HG03108 (cell line): ENCODE results near the gene C9orf72.
"Not testable (repeated sequence)": the region's sequence is repeated elsewhere in the genome, so short reads cannot be mapped to it uniquely, and the experiment has no call there.

Experiments
- ATAC-seq: cut with Tn5 transposase; IDR thresholded peaks from one replicate; pipeline ENCODE4 v1.9.1; 2021; ENCODE audit warnings: moderate library complexity; ENCODE audit not compliant: unreplicated experiment

Gene C9orf72, protein sequence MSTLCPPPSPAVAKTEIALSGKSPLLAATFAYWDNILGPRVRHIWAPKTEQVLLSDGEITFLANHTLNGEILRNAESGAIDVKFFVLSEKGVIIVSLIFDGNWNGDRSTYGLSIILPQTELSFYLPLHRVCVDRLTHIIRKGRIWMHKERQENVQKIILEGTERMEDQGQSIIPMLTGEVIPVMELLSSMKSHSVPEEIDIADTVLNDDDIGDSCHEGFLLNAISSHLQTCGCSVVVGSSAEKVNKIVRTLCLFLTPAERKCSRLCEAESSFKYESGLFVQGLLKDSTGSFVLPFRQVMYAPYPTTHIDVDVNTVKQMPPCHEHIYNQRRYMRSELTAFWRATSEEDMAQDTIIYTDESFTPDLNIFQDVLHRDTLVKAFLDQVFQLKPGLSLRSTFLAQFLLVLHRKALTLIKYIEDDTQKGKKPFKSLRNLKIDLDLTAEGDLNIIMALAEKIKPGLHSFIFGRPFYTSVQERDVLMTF

DNA sequence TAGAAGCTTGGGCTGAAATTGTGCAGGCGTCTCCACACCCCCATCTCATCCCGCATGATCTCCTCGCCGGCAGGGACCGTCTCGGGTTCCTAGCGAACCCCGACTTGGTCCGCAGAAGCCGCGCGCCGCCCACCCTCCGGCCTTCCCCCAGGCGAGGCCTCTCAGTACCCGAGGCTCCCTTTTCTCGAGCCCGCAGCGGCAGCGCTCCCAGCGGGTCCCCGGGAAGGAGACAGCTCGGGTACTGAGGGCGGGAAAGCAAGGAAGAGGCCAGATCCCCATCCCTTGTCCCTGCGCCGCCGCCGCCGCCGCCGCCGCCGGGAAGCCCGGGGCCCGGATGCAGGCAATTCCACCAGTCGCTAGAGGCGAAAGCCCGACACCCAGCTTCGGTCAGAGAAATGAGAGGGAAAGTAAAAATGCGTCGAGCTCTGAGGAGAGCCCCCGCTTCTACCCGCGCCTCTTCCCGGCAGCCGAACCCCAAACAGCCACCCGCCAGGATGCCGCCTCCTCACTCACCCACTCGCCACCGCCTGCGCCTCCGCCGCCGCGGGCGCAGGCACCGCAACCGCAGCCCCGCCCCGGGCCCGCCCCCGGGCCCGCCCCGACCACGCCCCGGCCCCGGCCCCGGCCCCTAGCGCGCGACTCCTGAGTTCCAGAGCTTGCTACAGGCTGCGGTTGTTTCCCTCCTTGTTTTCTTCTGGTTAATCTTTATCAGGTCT is at the start of gene C9orf72:
TSS of gene C9orf72 (minus strand) at position 564 of the 716 bp plus-strand sequence. CDS start 6,361 bp downstream, outside the sequence.
- peak; percentile 64 for ATAC-seq

DNA sequence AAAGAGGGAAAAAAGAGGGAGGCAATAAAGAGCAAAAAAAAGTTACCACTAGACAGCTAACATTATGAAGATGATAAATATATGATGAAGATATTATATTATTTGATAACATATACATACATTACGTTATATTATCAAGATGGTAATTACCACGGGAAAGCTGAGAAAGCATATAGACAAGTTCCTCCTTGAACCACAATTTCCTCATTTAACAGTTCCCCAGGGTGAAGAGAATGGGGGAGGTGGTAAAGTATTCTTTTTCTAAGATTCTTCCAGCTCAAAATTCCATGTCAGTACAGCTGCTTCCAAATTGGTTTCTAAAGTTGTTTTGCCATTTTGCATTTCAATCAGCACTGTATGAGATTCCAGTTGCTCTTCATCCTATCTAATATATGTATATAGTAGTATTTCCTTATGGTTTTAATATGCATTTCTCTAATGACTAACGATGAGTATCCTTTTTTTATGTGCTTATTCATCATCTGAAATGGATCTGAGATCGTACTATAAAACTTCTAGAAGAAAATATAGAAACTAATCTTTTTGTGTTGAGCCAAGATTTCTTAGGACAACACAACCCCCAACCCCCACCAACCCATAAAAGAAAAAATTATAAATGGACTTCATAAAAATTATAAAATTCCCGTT is 49.5 kb upstream of the C9orf72 start:
- ATAC-seq, result no peak

DNA sequence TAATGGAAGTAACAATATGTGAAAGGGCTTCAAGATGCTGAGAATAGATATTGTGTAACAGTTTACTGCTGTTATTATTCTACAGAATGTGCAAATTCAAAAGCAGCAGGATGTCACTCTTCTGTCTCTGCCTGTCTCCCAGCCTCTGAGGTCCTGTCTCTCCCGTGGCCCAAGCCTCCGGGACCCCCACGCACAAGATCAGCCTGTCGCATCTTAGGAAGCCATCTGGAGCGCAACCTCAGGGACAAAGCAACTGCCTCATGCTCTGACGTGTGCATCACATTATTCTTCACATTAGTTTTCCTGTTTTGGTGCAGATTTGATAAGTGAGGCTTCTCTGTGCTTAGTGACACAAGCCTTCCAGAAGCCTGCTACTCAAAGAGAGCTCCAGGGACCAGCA is 46.5 kb upstream of the C9orf72 start:
- ATAC-seq, result no peak

DNA sequence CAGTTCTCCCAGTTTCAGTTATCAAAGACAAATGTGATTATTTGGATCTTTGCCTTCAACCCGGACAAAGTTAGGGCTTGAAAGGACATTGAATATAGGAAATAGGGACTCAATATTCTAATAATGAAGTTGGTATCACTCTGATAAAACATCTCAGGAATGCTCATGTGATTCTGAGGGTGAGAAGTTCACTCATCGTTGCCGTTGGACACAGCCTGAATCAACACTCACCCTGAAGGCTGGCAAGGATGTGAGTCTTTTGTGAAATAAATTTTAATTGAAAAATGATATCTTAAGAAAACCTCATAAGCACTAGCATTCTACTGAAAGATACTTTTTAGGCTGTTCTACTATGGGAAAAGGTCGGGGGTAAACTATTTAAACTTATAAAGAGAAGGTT is 44.8 kb upstream of the C9orf72 start:
- no peak for ATAC-seq

DNA sequence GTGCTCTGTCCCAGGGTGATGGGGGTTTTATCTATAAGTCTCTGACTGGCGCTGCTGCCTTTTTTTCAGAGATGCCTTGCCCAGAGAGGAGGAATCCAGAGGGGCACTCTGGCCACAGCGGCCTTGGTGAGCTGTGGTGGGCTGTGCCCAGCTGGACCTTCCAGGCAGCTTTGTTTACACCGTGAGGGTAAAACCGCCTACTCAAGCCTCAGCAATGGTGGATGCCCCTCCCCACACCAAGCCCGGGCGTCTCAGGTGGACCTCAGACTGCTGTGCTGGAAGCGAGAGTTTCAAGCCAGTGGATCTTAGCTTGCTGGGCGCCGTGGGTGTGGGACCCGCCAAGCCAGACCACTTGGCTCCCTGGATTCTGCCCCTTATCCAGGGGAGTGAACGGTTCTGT is 41.3 kb upstream of the C9orf72 start:
- no peak for ATAC-seq

GRCh38 chr9:27612036-27612435 is 38.8 kb upstream of the C9orf72 start:
- ATAC-seq, result not testable (repeated sequence)

DNA sequence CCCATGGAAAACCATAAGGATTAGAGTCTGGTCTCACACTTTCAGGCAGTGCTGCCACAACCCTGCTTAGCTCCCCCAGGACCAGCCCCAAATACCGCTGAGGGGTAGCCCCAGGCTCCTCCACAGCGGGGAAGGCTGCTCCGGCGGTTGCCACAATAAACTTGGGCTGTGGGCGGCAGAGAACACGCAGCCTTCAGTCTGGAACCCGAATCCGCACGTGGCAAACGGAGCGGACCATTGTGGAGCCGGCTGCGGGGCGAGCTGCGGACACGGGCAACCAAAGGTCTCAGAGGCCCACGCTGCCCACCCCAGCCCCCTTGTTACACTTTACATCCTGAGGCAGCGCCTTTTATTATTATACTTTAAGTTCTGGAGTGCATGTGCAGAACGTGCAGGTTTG is 37.3 kb upstream of the C9orf72 start:
- ATAC-seq, result no peak

DNA sequence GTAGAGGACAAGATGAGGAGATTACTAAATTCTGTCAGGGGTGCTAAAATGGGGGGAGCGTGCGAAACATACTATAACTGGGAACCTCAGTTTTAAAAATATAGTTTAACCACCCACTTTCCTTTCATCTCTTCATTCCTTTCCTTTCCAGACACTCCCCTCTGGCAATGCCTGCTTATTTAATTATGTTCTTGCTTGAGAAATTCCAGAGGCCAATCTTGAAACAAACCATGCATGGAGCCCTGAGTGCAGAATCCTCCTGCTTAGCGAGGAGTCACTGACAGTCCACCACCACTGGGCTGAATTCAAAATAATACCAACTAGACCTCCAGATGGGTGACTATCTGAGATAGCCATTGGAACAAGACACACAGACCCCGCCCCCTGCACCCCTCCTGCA is 29.7 kb upstream of the C9orf72 start:
- ATAC-seq, result no peak

DNA sequence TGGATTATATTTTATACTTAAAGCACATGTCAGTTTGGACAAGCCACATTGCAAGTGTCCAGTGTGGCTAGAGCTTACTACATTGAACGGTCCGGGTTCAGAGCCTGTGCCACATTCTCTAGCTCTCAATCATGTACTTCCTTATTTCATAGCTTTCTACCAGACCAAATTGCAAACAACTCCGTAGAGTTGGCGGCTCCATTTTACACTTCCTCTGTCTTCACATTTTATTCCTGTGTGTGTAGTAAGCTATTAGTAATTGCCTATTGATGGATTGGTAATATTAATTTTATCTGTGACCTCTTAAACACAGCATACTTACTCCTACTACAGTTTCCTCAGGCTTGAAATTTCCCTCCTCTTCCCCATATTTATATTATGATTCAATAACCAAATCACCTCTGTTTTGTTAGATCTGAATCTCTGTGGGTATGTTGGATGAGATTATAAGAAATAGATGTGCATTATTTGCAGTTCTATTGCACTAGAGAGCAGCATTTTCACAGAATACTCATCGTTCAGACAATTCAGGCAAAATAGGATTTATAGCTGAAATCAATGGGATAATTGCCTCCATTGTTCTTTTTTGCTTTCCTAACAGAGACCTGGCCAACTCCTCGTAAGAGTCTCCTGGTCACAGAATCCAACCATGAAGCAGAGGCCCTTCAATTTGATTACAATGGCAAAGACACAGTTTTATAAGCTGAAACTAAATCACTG is 29.0 kb upstream of the C9orf72 start:
- no peak for ATAC-seq

- no peak for ATAC-seq
Measured at GRCh38 chr9:27601396-27601795, 28.1 kb upstream of the C9orf72 start.

DNA sequence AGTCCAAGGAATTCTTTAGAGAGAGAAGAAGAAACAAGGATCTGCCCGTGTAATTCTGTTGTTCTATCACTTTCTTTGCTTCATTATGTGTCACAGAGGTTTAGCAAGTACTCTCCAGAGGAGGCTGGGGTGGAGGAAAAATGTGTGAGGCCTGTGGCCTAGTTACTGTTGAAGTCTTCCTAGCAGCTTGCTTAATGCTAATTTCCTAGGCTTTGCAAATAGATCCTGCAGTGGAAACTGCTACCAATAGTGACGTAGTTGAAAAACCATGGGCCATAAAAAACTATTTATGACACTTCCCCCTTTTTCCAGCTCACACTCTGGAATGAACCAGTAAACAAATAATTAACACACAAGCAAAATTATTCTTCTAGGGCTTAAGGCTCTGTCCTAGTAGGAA is 27.0 kb upstream of the C9orf72 start:
- no peak for ATAC-seq

DNA sequence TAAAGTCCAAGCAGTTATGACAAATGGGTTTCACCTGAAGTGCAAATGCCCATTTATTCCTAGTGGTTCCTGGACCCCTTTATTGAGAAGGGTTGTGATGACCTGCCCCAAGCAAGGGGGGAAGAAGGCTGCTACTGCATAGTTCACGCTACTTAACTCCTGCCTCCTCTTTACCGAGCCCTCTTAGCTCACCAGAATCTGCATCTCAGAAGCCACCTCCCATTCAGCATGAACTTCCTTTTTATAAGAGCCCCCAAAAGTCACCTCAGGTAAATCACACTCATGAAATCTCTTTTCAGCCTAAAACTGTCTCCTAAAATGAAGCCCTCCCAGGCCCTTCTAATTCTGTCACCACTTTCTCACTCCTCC is 26.6 kb upstream of the C9orf72 start:
- ATAC-seq, result no peak

GRCh38 chr9:27599102-27599869 is 26.0 kb upstream of the C9orf72 start:
- ATAC-seq, result no peak

DNA sequence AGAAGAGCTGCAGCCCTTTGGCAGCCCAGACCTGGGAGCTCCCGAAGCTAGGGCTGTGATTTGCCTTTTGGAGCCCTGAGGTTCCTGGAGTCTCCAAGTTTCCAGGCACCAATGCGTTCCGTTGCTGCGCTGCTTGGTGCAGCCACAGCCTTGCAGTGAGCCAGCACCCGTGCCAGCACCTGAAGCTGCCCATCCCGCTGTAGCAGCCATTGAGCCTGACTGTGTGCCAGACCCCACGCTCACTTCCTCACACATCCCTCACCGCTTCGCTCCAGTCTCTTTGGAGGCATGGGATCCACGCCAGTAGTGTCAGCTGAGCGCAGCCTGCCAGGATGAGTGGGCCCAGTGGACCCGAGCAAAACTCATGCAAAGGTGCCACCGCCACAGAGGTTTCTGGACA is 22.5 kb upstream of the C9orf72 start:
- ATAC-seq, result no peak

DNA sequence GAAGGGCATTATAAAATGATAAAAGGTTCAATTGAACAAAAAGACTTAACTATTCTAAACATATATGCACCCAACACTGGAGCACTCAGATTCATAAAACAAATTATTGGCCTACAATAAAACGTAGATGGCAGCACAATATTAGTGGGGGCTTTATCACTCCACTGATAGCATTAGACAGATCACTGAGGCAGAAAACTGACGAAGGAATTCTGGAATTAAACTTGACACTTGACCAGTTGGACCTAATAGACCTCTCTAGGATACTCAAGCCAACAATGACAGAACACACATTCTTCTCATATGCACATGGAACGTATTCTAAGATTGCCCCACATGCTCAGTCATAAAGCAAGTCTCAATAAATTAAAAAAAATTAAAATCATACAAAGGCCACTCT is 18.4 kb upstream of the C9orf72 start:
- ATAC-seq, result no peak

DNA sequence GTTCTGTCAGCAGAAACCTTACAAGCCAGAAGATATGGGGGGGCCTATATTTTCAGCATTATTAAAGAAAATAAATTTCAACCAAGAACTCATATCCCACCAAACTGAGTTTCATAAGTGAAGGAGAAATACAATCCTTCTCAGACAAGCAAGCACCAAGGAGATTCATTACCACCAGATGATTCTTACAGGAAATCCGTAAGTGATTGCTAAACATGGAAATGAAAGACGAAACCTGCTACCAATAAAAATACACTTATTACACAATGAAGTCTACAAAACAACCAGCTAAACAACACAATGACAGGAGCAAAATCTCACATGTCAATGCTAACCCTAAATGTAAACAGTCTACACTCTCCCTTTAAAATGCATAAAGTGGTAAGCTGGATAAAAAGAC is 17.8 kb upstream of the C9orf72 start:
- no peak for ATAC-seq

DNA sequence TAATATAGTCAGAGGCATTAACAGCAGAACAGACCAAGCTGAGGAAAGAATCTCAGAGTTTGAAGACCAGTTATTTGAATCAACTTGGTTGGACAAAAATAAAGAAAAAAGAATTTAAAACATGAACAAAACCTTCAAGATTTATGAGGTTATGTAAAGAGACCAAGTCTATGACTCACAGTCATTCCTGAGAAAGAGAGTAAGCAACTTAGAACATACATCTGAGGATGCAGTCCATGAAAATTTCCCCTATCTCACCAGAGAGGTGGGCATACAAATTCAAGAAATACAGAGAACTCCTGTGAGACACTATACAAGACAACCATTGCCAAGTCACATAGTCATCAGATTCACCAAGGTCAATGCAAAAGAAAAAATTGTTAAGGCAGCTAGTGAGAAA is 17.4 kb upstream of the C9orf72 start:
- no peak for ATAC-seq

GRCh38 chr9:27589462-27589861 is 16.2 kb upstream of the C9orf72 start:
- no peak for ATAC-seq

- peak; percentile 51 for ATAC-seq
Measured at GRCh38 chr9:27586304-27586703, 13.0 kb upstream of the C9orf72 start.

DNA sequence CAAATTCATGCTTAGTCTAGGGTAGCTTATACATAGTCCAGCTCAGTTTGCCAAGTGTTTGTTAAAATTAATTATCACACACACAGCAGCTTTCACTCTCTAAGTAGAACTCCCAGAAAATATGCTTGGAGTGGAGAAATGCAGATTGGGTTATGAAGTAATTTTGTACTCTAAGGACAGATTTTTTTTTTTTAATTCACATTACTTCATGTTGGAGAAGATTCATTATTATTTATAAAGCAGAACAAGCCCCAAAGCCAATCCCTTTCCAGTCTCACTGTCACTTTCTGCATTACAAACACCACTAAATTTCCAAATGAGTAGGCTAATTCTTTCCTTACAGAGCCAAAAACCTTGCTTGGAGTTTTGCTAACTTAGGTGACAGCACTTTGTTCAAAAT is 11.7 kb upstream of the C9orf72 start:
- ATAC-seq, result no peak
